ENCODE results near the gene MCF2L. TPM values are rescaled to one million over a fixed set of nuclear protein-coding genes. Genes with fewer than 3 reads are reported as not detected.

The MCF2L gene
- total RNA-seq, 2 experiments from 2014 or later, result 2.8 to 16.4 TPM

DNA sequence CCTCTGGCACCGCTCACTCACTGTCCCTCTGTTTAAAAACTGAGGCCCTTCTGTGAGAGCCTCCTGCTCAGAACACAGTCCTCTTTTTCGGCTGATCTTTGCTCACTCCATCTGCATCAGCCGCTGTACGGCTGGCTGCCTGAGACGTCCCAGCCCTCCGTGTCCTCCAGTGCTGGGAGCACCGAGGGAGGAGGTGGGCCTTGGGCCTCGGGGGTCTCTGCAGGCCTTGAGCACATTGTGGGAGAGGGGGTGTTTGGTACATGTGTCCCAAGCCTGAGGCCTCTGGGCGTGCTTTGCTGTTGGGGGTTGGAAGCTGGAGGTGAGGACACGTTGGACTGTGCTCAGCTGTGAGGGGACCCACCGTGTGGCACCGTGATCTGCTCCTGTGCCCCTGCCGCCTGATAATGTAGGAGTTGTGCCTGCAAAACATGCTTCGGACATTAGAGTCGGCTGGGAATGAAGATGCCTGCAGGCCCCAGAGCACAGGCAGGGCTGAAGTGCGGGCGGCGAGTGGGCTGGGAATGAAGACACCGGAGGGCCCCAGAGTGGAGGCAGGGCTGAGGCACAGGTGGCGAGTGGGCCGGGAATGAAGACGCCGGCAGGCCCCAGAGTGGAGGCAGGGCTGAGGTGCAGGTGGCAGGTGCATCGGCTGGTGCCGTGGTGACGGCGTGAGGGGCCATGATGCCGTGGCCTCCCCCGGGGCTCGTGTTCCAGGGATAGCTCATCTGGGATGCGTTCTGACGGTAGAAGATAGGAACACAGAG, 30.6 kb downstream of the MCF2L start:
- H3K4me2 ChIP-seq (ENCODE audit: low read length), result no peak overlapping the region
- ChIA-PET POLR2A (no interaction called here), CTCF (ENCODE audit: unreplicated experiment) (no interaction called here)
- no peak overlapping the region for H3K4me3 ChIP-seq (ENCODE audit: low read depth, low read length, poor library complexity, severe bottlenecking)
- H3K9me2 ChIP-seq (ENCODE audit: insufficient read depth, low read length), result no peaks in the 10 kb centered on the region
- H4K20me1 ChIP-seq (ENCODE audit: insufficient read depth, low read length), result no peaks in the 10 kb centered on the region
- no peak for TF ChIP-seq EZH2phosphoT487 (IDR thresholded peaks at IDR 0.05; ENCODE audit: borderline replicate concordance, low read depth, low read length)
- TF ChIP-seq, protein P1, sequence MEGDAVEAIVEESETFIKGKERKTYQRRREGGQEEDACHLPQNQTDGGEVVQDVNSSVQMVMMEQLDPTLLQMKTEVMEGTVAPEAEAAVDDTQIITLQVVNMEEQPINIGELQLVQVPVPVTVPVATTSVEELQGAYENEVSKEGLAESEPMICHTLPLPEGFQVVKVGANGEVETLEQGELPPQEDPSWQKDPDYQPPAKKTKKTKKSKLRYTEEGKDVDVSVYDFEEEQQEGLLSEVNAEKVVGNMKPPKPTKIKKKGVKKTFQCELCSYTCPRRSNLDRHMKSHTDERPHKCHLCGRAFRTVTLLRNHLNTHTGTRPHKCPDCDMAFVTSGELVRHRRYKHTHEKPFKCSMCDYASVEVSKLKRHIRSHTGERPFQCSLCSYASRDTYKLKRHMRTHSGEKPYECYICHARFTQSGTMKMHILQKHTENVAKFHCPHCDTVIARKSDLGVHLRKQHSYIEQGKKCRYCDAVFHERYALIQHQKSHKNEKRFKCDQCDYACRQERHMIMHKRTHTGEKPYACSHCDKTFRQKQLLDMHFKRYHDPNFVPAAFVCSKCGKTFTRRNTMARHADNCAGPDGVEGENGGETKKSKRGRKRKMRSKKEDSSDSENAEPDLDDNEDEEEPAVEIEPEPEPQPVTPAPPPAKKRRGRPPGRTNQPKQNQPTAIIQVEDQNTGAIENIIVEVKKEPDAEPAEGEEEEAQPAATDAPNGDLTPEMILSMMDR (conservative IDR thresholded peaks at IDR 0.05; ENCODE audit: low read length), result no peak
- BruUV-seq (replicated peaks), result no TSS peak
- no peaks in the 10 kb centered on the region for H3K9me3 ChIP-seq (ENCODE audit: low read length)
- H2AFZ ChIP-seq (ENCODE audit: low read length), result no peak overlapping the region
- DNase-seq (ENCODE audit: low spot score), result no peak
- no peaks in the 10 kb centered on the region for H3K36me3 ChIP-seq (ENCODE audit: insufficient read depth, low read length)
- intact Hi-C loops (cut with micrococcal nuclease; ENCODE audit: unreplicated experiment), result no loop called here
- H3K79me2 ChIP-seq (ENCODE audit: insufficient read depth, low read depth, low read length), result no peaks in the 10 kb centered on the region
- H3K4me1 ChIP-seq (ENCODE audit: insufficient read depth, low read length, poor library complexity, severe bottlenecking), result no peaks in the 10 kb centered on the region
- no peak overlapping the region for H3K27ac ChIP-seq (ENCODE audit: low read depth, low read length, poor library complexity, severe bottlenecking)

GRCh38 chr13:113000575-113000974, 31.6 kb downstream of the MCF2L start:
- DNase-seq (ENCODE audit: low spot score), result no peak
- no peak overlapping the region for H2AFZ ChIP-seq (ENCODE audit: low read length)
- H3K4me2 ChIP-seq (ENCODE audit: low read length), result no peak overlapping the region
- no TSS peak for BruUV-seq (replicated peaks)
- H4K20me1 ChIP-seq (ENCODE audit: insufficient read depth, low read length), result no peaks in the 10 kb centered on the region
- H3K9me2 ChIP-seq (ENCODE audit: insufficient read depth, low read length), result no peaks in the 10 kb centered on the region
- intact Hi-C loops (cut with micrococcal nuclease; ENCODE audit: unreplicated experiment), result no loop called here
- no peaks in the 10 kb centered on the region for H3K4me1 ChIP-seq (ENCODE audit: insufficient read depth, low read length, poor library complexity, severe bottlenecking)
- H3K27ac ChIP-seq (ENCODE audit: low read depth, low read length, poor library complexity, severe bottlenecking), result no peak overlapping the region
- no peaks in the 10 kb centered on the region for H3K36me3 ChIP-seq (ENCODE audit: insufficient read depth, low read length)
- no peak overlapping the region for H3K4me3 ChIP-seq (ENCODE audit: low read depth, low read length, poor library complexity, severe bottlenecking)
- H3K79me2 ChIP-seq (ENCODE audit: insufficient read depth, low read depth, low read length), result no peaks in the 10 kb centered on the region
- ChIA-PET CTCF (ENCODE audit: unreplicated experiment) (no interaction called here), POLR2A (no interaction called here)
- TF ChIP-seq EZH2phosphoT487 (IDR thresholded peaks at IDR 0.05; ENCODE audit: borderline replicate concordance, low read depth, low read length), result no peak
- TF ChIP-seq, protein P1 (conservative IDR thresholded peaks at IDR 0.05; ENCODE audit: low read length), result no peak
- H3K9me3 ChIP-seq (ENCODE audit: low read length), result no peaks in the 10 kb centered on the region

All from OCI-LY7 (cell line).